HG02938 (cell line): ENCODE results near the gene HENMT1.

Experiments used
- ATAC-seq: cut with Tn5 transposase; IDR thresholded peaks from one replicate; pipeline ENCODE4 v1.9.1; 2021; ENCODE audit warnings: mild to moderate bottlenecking, moderate library complexity; ENCODE audit not compliant: unreplicated experiment

The HENMT1 gene

DNA sequence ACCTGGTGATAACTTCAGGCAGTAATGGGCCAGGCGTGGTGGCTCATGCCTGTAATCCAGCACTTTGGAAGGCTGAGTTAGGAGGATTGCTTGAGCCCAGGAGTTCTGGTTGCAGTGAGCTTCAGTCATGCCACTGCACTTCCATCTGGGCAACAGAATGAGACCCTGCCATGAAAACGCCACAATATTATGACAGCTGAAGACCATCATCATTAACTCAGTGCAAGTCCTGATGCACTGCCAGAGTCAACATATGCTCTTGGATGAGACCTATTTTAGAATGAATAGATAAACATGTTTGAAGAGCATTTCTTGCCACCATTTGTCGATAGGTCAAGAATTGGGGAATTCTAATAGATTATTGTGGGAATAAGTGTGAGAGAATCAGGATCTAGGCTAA, 26.4 kb downstream of the HENMT1 start:
- no peak for ATAC-seq

DNA sequence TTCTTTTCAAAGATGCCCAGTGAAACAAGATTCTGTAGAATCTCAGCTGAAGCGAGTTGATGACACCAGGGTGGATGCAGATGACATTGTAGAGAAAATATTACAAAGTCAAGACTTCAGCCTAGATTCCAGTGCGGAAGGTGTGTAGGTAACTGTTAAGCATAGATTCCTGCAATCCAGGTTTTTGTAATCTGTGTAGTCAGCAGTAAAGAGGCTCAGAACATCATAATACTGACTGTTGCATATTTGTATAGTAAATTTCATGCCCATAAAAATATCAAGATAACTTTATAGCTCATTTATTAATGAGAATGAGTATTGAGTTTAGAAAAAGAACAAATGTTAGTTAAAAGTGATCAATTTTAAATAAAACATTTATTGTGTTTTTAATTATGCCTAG, 32.2 kb downstream of the HENMT1 start:
- ATAC-seq, result no peak

DNA sequence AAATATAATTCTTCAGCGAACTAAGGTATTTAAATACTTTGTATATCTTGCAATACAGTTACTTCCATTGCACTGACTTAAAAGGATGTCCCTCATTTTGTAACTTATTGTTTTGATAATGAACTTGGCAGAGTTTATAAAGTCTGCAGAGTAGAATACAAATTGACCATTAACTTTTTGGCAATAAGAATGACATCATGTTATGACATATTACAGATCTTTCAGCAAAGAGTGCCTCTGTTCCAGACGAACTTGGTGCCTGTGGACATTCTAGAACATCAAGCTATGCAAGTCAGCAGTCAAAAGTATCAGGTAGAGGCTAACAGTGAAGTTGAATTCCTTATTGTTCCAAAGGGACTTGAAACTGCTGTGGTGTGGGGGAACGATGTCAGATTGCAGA, 32.9 kb downstream of the HENMT1 start:
- no peak for ATAC-seq

DNA sequence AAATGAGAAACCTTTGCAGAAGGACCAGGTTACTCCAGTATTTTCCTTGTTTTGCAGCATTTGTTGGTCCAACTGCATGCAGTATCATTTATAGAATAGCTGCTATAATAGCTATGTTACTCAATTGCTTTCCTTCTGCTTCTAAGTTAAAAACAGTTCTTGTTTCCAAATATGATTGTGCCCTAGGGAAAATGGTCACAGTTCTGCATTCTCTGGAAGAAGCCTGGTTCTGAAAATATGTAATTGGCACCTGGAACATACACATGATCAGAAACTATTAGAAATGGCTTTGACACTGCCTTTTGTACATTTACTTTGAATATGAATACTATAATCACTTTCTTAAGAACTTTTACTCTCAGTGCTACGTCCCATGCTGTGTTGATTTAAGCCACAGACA, 33.6 kb downstream of the HENMT1 start:
- no peak for ATAC-seq

DNA sequence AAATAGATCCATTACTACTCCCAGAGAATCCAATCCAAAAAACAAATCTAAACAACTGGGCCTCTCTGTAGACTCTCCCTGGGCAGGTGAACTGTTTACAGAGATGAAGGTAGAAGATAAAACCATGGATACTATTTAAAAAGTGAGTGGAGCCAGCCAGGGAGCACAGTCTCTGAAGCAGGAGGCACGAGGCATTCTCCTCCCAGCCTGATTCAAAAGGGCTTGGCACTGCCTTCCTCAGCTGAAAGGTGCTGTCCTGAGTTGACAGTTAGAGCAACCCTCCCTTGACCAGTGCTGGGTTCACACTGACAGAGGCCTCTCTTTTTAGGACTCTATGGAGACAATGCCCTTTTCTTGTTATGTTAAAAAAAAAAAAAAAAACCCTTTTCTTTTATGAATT, 36.8 kb downstream of the HENMT1 start:
- ATAC-seq, result no peak

DNA sequence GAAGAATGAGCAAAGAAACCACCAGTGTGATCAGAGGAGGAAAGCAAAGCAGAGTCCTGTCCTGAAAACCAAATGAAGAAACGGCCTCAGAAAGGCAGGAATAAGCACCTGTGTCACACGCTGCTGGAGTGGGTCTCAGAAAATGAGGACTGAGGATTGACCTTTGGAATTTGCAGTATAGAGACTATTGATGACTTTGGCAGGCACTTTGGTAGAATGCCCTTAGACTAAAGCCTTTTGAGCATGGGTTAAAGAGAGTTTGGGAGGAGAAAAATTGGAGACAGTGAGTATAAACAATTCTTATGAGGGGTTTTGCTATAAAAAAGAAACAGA, 43.2 kb downstream of the HENMT1 start:
- no peak for ATAC-seq

DNA sequence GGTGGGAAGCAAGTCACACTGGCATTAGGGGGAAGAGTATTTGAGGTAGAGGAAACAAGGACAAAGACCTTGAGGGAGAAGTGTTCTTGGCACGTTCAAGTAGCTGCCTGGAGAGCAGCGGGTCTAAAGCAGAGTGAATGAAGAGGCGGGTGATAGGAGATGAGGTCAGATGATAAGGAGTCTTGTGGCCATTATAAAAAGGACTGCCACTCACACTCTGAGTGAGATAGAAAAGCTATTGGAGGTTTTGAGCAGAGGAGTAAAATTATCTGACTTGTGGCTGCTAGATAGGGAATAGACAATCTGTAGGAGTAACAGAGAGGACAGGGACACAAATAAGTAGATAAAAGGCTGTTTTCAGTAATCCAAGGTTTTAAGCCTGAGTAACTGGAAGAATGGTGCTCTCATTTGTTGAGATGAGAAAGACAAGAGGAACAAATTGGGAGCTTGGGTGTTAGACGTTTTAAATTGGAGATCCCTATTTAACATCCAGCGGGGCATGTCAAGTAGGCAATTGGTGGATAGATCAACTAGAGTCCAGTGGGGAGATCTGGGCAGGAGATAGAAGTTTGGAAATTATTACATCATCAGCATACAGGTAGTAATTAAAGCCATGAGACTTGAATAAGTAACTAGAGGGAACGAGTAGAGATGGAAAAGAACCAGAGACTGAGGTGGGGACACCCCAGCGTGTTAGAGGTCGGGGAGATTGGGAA, 43.7 kb downstream of the HENMT1 start:
- no peak for ATAC-seq

DNA sequence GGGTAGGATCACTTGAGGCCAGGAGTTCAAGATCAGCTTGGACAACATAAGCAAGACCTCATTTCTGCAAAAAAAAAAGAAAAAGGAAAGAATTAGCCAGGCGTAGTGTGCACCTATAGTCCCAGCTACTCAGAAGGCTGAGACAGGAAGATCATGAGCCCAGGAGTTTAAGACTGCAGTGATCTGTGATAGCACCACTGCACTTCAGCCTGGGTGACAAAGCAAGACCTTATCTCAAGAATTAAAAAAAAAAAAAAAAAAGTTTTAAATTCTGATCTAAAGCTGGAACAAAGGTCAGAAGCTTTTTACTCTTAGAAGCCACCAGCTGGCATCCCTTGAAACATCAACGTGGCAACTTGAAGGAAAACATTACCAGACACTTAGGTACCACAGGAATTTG, 45.3 kb downstream of the HENMT1 start:
- no peak for ATAC-seq

DNA sequence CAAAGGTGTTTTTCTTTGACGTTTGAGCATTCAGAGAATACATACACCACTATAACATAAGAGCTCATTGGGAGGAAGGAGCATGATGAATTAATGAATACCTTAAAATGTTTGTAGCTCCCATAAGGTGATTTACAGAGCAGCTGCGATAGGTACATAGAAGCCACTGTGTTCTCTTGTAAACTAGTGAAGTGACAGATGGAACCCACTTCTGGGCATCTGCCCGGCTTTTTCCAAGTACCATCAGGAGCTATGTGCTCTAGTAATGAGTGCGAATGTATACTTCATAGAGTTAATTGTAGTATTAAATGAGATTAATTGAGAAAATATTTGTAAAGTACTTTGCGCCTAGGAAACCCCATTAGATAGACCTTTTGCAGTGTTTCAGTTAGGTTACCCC, 48.4 kb downstream of the HENMT1 start:
- no peak for ATAC-seq

DNA sequence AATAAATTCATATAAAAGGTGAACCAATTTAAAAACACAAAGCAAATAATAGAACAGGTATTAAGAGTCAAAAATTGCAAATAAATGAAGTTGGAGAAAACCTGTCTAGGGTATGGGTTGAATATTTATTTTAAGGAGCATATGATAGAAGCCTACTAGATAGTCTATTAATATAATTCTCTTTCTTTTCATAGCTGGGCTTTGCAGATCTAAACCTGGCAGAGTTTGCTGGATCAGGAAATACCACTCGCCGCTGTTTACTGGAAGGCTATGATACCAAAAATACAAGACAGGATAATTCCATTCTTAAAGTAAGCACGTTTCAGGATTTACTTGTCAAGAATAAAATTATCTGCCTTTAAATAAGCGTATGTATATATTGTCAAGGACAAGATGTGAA, 48.9 kb downstream of the HENMT1 start:
- no peak for ATAC-seq

DNA sequence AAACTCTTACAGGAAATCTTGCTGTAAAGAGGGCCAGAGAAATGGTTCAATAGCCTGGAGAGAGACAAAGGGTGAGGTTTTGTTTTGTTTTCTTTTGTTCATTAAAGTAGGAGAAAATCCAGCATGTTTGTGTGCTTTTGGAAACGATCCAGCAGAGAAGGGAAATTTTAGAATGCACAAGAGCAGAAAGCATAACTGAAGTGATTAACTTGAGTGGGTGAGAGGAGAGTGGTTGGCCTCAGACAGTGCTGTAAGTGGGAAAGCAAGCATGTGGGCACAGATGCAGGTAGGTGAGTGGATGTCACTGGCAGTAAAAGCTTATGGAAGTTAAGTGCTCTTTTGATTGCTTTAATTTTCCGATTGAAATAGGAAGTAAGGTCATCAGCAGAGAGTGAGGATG, 50.8 kb downstream of the HENMT1 start:
- no peak for ATAC-seq

DNA sequence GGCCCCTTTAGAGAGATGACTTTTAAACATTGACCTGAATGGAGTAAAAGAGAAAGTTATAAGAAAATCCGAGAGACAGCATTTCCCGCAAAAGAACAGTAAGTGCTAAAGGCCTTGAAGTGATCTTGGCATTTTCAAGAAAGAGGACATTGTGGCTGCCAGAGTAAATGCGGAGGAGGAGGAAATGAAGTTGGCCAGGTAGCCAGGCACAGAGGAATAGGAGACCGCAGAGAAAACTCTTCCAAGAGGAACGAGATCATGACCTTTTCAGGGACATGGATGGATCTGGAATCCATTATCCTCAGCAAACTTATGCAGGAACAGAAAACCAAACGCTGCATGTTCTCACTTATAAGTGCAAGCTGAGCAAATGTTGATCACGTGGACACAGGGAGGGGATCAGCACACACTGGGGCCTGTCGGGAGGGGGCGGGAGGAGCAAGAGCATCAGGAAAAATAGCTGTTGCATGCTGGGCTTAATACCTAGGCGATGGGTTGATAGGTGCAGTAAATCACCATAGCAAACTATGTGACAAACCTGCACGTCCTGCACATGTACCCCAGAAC, 51.3 kb downstream of the HENMT1 start:
- ATAC-seq, result no peak

DNA sequence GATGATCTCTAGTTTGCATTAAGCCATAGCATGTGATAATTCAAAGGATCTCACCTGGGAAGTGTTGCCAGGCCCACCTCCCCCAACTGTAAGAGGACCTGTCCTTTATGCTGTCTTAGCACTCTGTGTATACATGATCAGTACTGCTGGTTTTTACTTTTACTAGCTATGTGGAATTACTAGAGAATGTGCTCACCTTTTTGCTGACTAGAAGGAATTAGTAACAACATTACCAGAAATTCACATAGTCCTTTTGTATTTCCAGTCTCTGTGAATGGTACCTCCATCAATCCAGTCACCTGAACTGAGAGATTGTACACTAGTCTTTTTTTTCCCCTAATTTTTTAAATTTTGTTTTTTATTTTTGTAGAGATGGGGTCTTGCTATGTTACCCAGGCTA, 54.4 kb downstream of the HENMT1 start:
- no peak for ATAC-seq

DNA sequence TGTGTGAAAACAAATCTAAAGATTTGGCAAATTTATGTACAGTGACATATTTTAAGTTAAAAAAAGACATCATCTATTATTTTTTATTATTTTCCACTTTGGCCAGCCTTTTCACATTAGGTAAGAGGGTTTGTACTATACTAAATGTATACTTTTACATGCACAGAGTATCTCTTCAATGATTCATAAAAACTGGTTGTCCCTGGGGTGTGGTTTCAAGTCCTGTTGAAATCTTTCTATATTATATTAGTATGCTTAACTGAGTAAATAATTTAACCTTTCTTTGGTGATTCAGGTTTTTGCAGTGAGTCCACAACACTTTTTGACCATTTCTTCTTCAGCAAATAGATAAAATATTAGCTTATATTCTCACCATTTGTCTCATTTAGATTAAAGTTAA, 55.3 kb downstream of the HENMT1 start:
- no peak for ATAC-seq

DNA sequence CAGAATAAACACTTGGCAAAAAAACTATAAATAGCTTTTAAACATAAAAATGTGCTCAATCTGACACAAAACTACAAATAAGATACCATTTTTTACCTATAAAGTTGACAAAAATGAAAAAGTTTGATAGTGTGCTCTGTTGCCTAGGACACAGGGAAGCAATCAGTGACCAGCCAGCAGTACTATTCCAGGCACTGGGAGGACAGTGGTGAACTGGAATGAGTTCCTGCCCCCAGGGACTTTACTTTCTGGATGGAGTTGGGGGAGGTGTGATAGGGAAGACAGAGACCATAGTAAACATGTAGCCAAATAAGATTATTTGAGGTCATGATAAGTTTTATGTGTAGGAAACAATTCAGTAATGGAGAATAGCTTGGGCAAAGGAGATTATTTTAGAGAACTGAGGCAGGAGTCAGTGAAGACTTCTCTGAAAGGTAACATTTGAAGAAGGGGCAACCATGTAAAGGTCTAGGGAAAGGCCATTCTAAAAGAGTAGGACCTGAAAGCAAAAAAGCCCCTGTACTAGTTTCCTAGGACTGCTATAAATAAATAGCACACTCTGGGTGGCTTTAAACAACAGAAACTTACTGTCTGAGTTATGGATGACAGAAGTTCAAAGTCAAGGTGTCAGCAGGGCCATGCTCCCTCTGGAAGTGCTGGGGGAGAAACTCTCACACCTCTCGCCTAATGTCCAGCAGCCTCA, 59.0 kb downstream of the HENMT1 start:
- ATAC-seq, result no peak

DNA sequence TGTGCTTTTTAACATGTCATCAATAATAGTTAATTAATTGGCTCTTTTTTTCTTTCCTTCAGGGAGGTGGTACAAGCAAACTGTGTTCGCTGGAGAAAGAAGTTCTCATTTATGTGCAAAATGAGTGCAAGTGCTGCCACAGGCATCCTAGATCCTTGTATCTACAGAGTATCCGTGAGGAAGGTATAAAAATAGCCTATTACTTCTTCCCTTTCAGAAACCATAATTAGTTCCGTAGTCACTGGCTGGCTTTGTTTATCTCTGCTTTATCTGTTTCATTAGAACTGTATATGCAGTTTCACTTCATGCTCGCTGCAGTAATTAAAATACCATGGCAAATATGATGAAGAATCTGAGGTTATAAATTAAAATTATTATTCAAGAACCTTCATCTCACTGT, 60.4 kb downstream of the HENMT1 start:
- ATAC-seq, result no peak

DNA sequence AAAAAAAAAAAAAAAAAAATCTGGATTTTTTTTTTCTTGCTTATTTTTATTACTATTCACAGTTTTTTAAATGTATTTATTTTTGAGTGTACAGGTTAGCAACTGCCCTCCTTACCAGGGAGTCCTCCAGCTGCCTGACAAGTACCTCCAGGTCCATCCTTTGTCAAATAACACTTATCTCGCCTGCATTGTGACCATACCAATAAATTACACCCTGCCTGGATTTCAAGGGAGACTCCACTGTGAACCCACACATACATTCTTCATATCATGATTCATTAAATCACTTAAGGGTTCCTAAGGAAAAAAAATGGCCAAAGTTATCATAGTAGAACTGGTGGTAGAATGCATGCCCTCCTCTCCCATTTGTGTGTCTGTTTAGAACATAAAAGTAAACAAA, 62.6 kb downstream of the HENMT1 start:
- ATAC-seq, result no peak
